ENCODE data around the gene NAA60.

NAA60 gene

GRCh38 chr16:3511286-3512180 lies 68.1 kb downstream of the NAA60 start:
- DNase-seq (ENCODE audit: low read depth), result no peak

- no peak for DNase-seq (ENCODE audit: low read depth)
Measured at GRCh38 chr16:3513892-3514583, 70.6 kb downstream of the NAA60 start.

GRCh38 chr16:3514621-3515020 lies 71.1 kb downstream of the NAA60 start:
- DNase-seq (ENCODE audit: low read depth), result no peak

GRCh38 chr16:3515897-3516296 lies 72.4 kb downstream of the NAA60 start:
- DNase-seq (ENCODE audit: low read depth), result no peak

GRCh38 chr16:3518292-3518985 lies 75.0 kb downstream of the NAA60 start:
- no peak for DNase-seq (ENCODE audit: low read depth)

GRCh38 chr16:3518986-3519348 lies 75.5 kb downstream of the NAA60 start:
- no peak for DNase-seq (ENCODE audit: low read depth)

- no peak for DNase-seq (ENCODE audit: low read depth)
Measured at GRCh38 chr16:3519581-3519980, 76.1 kb downstream of the NAA60 start.

GRCh38 chr16:3520413-3520812 lies 76.9 kb downstream of the NAA60 start:
- DNase-seq (ENCODE audit: low read depth), result no peak

- no peak for DNase-seq (ENCODE audit: low read depth)
Measured at GRCh38 chr16:3520841-3521240, 77.4 kb downstream of the NAA60 start.

- DNase-seq (ENCODE audit: low read depth), result no peak
Measured at GRCh38 chr16:3523281-3523680, 79.8 kb downstream of the NAA60 start.

GRCh38 chr16:3525951-3526350 lies 82.5 kb downstream of the NAA60 start:
- no peak for DNase-seq (ENCODE audit: low read depth)

- peak; percentile 25 for DNase-seq (ENCODE audit: low read depth)
Measured at GRCh38 chr16:3527216-3527829, 83.8 kb downstream of the NAA60 start.

- no peak for DNase-seq (ENCODE audit: low read depth)
Measured at GRCh38 chr16:3528406-3528805, 84.9 kb downstream of the NAA60 start.

- no peak for DNase-seq (ENCODE audit: low read depth)
Measured at GRCh38 chr16:3529175-3529574, 85.7 kb downstream of the NAA60 start.

- DNase-seq (ENCODE audit: low read depth), result no peak
Measured at GRCh38 chr16:3530371-3530914, 87.0 kb downstream of the NAA60 start.

- DNase-seq (ENCODE audit: low read depth), result no peak
Measured at GRCh38 chr16:3532741-3533140, 89.3 kb downstream of the NAA60 start.

- no peak for DNase-seq (ENCODE audit: low read depth)
Measured at GRCh38 chr16:3534126-3534525, 90.6 kb downstream of the NAA60 start.

GRCh38 chr16:3536271-3536731 lies 92.8 kb downstream of the NAA60 start:
- no peak for DNase-seq (ENCODE audit: low read depth)
